Right ventricle myocardium superior (tissue), 1 donor: ENCODE measurements around the gene SPINT1. TPM values are rescaled to one million over a fixed set of nuclear protein-coding genes. Genes with fewer than 3 reads are reported as not detected.

Experiments used
- ATAC-seq: fragments of 200-7000 bp; cut with Tn5 transposase; one replicate; pipeline ENCODE4 v1.9.1; 2020; ENCODE audit warnings: mild to moderate bottlenecking; ENCODE audit not compliant: poor library complexity
- DNase-seq: peaks from one replicate; pipeline ENCODE4 v3.0.0-alpha.2; 2020
- intact Hi-C: fragments of 100-400 bp; cut with DNase I; formaldehyde crosslinking; loops from one replicate; pipeline ENCODE4 v1.11.2; 2022
- total RNA-seq: library from RNA; stranded (reverse); fragmentation: NEBNext Ultra II Directional; extraction: Animal tissue kit (Norgen Biotek cat#: 25700); gene quantifications from one replicate; pipeline ENCODE4 v1.2.1, GENCODE V29; 2021
- donor health status: DM: no; HTN: yes; CAD: no; lungs with severe emphysema.

Gene SPINT1
- total RNA-seq, 1 donor from 2014 or later: 0.59 TPM

DNA sequence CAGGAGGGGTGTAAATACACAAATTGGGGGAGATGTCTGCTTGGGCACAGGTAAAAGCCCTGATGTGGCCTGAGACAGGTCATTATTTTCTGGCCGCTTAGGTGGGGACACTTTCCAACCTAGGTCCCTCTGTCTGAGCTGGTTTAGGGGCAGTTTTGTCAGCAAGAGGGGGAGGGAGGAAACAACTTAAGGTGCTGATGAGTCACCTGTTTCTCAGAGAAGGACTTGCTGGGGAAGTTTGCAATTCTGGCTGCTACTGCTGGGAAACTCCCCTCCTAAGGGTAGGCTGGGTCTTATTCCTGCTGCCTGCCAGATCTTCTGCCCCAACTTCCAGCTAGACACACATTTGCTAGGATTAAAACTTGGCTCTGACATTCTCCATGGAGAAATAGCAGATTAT, 34.9 kb downstream of the SPINT1 start:
- DNase-seq (no peak), ATAC-seq (no peak)
- intact Hi-C loops: no loop called here

DNA sequence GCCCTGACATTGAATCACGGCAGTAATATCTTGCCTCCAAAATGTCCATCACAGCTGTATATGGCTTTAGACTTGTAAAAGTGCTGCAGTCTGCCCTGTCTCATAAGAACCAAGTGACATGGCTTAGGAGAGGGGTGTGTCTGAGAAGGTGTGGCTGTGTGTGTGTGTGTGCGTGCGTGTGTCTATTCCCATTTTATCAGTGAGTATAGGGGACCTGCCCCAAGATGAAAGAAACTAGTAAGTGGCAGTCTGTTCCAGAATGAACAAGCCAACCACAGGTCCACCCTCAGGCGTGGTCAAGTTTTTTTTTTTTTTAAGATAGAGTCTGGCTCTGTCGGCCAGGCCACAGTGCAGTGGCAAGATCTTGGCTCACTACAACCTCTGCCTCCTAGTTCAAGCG, 35.8 kb downstream of the SPINT1 start:
- intact Hi-C loops: no loop called here
- DNase-seq (no peak), ATAC-seq (no peak)

DNA sequence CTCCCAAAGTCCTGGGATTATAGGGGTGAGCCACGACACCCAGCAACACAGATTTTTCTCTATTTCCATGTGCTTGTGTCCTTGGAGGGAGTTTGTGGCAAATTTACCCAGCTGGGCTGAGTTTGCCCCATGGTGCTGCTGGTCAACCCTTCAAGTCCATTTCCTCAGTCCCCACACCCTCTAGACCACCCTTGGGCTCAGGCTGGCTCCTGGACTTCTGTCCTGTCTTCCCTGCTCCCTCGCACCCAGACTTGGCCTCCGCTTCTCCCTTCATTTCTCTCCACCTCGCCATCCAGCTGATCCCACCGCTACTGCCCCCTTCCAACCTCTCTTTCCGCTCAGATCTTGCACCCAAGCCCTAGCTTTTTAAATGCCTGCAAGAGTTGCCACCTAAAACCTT, 37.5 kb downstream of the SPINT1 start:
- intact Hi-C loops: no loop called here
- no peak for ATAC-seq
- DNase-seq: peak; percentile 6

DNA sequence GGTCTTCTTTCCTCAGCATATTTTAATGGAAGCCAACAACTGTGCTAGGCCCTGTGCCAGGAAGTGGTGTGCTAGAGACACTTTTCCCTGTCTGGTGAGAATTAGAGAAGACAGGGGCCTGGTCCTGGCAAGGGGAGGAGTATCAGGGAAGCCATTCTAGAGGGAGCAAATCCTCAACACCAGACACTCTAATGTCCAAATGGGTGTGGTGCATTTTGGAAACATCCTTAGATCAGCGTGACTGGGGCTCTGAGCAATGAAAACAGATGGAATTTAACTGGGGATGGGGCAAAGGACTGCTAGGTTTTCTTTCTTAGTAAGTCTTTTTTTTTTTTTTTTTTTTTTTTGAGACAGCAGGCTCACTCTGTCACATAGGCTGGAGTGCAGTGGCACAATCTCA, 42.7 kb downstream of the SPINT1 start:
- intact Hi-C loops: no loop called here
- no peak for ATAC-seq
- no peak for DNase-seq

DNA sequence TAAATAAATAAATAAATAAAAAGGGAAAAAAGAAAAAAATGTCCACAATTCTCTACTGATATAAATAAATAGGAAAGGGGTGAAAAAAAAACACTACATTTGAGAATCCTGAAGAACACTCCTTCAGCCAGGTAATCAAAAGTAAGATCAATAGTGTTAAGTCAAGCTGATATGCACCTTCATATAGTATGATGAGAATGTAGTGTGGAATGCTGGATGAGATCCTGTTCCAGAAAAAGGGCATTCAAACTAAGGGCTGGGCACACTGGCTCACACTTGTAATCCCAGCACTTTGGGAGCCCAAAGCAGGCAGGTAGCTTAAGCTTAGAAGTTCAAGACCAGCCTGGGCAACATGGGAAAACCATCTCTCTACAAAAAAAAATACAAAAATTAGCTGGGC, 45.3 kb downstream of the SPINT1 start:
- DNase-seq: no peak
- ATAC-seq: no peak
- intact Hi-C loops: no loop called here

DNA sequence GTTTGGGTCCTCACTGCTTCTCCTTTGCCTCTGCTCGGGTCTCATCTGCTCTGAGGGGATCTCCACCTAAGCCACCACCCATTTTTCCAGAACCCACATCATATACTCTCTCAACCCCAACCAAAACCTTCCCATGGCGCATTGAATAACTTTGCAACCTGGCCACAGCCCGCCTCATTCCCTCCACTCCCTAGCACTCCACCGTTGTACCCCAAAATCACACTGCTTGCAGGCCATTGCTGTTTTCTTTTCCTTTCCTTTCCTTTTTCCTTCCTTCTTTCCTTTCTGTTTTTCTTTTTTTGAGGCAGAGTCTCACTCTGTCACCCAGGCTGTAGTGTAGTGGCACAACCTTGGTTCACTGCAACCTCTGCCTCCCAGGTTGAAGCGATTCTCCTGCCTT, 47.3 kb downstream of the SPINT1 start:
- no peak for ATAC-seq
- intact Hi-C loops: loop anchor here (5.0 to 10.0 kb wide), 2 partner anchors 34 to 224 kb away; partner anchors contain the start of gene INO80

DNA sequence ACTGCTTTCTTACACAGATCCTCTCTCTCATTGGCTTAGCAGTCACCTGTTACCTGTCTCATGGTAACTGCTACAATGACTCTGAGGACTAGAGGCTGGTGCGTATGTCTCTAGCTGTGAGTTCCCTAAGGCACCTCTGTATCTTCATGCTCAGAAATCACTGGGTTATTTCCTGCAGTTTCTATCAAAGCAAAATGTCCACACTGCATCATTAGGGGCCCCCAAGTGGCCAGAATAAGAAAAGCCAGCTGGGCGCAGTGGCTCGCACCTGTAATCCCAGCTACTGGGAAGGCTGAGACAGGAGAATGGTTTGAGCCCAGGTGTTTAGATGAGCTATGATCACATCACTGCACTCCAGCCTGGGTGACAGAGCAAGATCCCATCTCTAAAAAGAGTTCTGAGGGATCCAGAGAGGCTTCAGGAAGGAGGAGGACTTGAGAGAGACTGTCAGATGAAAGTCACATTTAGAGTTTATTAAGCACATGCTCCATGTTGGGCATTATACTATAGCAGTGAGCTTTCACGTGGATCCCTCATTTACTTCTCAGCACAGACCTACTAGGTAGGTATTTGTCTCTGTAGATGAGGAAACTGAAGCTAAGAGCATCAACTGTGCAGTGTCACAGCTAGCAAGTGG, 48.1 kb downstream of the SPINT1 start:
- peak; percentile 50 for DNase-seq
- no peak for ATAC-seq
- intact Hi-C loops: loop anchor here (5.0 to 10.0 kb wide), 2 partner anchors 35 to 223 kb away; partner anchors contain the start of gene INO80

More for the DNA sequence above, 47.3 kb downstream of the SPINT1 start:
- no peak for DNase-seq

DNA sequence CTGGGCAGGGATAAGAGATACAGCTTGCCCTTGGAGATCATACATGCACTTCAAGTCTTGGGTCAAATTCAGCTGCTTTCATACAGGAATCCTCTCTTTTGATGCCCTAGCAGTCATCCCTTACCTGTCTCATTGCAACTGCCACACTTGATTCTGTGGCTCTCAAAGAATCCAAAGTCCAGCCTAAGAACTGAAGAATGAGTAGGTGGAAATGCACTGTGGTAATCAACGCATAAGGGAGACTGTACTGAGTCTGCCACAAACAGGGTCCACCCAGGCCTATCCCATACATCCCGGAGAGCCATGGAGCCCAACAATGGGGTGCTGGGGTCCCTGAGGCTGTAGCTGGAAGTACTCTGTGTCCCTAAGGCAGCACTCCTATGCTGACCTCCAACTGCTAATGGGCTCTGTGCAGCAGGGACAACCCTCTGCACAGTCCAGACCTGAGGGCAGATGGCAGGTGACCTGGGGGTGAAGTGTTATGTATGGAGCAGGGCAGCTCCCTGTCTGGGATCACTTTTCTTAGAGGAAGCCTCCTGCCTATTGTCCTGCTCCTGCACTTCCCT, 48.7 kb downstream of the SPINT1 start:
- no peak for ATAC-seq
- intact Hi-C loops: loop anchor here (5.0 to 10.0 kb wide), 2 partner anchors 35 to 222 kb away; partner anchors contain the start of gene INO80
- no peak for DNase-seq

DNA sequence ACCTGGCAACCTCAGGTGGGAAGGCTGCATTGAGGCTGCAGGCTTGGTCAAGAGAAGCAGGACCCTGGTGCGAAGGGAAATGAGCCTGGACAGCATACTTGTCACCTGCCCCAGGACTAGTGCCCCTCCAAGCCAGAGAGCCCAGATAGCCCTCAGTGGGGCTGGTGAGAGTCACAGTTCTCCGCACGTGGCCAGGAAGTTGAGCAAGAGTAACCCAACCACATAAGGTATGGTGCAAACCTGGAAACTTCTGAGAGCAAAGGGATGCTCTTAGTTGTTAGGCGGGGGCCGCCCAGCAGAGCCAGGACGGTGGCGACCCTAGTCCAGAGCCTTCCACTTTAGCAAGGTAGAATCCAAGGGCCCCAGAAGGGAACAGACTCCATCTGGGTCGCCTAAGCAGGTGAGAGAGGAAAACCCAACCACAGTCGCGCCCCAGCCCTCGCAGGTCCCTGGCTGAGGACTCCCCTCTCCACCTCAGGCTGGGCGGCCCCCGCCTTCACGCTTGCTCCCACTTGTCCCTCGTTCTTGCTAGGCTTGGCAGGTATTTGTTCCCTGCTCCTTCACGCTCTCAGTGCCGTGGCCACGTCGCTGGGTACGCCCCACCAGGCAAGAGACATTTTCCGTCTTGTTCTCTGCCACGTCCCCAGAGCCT, 49.3 kb downstream of the SPINT1 start:
- ATAC-seq (no peak), DNase-seq (peak; percentile 47)
- intact Hi-C loops: loop anchor here (5.0 to 10.0 kb wide), 2 partner anchors 36 to 222 kb away; partner anchors contain the start of gene INO80

DNA sequence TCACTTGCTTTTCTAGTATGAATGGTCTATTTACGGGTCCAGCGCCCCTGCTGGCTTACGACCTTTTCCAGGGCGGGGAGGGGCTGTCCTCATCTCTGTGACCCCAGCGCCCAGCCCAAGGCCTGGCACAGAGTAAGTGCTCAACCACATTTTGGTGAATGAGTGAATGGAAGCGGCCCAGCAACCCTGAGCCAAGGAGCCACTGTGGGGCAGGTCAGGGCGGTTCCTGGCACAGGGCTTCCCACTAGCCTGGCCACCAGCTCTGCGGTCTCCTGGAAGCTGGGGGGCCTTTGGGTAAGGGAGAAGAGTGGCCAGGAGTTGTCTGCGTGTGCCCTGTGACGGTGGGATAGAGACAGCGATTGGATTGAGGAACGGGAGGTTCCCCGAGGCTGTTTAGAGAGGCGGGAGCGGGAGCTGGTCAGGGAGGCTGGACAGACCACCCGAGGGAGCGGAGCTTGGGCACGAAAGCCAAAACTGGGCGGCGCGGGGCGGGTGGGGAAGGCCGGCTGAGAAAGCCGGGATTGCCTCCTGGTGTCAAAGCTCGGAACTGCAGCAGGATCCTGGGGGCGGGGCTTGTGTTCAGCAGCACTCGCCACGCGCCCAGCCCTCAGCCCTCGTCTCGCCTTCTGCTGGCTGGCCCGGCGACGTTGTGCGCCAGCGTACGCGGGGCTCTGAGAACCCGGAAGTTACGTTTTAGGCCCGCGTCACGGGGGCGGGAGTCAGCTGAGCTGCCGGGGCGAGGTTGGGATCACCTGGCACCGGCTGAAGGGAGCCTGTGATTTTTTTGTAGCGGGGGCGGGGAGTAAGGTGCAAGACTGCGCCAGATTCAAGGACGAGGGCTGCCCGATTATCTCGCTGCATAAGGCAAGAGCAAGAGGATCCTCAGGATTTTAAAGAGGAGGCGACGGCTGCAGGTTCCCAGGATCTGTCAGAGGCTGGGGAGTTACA, 50.2 kb downstream of the SPINT1 start, which contains the start of gene VPS18:
Gene VPS18 (plus strand): TSS at position 718 of the 948 bp plus-strand sequence. CDS start 319 bp downstream, outside the sequence.
- DNase-seq (peak; percentile 99), ATAC-seq (peak; percentile 98)
- intact Hi-C loops: loop anchor here (5.0 to 10.0 kb wide), 2 partner anchors 37 to 221 kb away; partner anchors contain the start of gene INO80

DNA sequence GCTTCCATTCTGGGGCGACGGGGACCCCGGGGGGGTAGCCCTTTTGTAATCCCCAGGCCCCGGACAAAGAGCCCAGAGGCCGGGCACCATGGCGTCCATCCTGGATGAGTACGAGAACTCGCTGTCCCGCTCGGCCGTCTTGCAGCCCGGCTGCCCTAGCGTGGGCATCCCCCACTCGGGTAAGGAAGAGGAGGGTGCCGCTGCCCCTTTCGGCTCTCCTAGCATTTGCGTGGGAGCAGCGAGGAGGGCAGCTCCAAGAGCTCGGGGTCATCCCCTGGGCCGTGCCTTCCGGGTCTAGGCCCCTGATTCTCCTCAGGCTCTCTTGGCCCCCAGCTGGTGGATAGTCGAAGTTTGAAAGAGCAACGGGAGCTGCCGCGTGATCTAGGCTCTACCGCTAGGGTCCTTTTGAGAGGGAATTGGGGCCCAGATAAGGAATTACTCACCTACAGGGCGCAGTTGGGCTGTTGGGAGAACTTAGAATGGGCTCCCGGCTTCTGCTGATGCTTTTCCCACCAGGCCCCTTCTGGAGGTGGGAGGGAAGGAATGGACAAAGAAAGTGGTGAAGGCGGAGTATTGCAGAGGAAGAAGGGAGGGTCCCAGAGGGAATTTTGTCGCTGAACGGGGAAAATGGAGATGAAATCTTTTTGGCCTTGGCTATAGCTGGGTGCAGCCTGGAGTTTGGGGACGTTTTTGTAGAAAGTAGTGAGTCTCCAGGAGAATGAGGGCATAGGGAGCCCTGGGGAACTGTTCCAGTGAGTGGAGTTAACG, 51.0 kb downstream of the SPINT1 start:
- peak; percentile 61 for DNase-seq
- intact Hi-C loops: loop anchor here (5.0 to 10.0 kb wide), 2 partner anchors 38 to 220 kb away; partner anchors contain the start of gene INO80
- peak; percentile 58 for ATAC-seq

DNA sequence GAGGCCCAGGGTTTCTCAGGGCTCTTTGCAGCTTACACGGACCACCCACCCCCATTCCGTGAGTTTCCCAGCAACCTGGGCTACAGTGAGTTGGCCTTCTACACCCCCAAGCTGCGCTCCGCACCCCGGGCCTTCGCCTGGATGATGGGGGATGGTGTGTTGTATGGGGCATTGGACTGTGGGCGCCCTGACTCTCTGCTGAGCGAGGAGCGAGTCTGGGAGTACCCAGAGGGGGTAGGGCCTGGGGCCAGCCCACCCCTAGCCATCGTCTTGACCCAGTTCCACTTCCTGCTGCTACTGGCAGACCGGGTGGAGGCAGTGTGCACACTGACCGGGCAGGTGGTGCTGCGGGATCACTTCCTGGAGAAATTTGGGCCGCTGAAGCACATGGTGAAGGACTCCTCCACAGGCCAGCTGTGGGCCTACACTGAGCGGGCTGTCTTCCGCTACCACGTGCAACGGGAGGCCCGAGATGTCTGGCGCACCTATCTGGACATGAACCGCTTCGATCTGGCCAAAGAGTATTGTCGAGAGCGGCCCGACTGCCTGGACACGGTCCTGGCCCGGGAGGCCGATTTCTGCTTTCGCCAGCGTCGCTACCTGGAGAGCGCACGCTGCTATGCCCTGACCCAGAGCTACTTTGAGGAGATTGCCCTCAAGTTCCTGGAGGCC, 55.8 kb downstream of the SPINT1 start:
- no peak for ATAC-seq
- intact Hi-C loops: loop anchor here (5.0 to 10.0 kb wide), 2 partner anchors 215 to 288 kb away; partner anchors contain the start of gene INO80
- DNase-seq: no peak

DNA sequence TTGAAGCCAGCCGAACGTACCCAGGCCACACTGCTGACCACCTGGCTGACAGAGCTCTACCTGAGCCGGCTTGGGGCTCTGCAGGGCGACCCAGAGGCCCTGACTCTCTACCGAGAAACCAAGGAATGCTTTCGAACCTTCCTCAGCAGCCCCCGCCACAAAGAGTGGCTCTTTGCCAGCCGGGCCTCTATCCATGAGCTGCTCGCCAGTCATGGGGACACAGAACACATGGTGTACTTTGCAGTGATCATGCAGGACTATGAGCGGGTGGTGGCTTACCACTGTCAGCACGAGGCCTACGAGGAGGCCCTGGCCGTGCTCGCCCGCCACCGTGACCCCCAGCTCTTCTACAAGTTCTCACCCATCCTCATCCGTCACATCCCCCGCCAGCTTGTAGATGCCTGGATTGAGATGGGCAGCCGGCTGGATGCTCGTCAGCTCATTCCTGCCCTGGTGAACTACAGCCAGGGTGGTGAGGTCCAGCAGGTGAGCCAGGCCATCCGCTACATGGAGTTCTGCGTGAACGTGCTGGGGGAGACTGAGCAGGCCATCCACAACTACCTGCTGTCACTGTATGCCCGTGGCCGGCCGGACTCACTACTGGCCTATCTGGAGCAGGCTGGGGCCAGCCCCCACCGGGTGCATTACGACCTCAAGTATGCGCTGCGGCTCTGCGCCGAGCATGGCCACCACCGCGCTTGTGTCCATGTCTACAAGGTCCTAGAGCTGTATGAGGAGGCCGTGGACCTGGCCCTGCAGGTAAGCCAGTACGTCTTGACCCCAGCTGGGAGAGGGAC, 56.6 kb downstream of the SPINT1 start:
- DNase-seq (no peak), ATAC-seq (no peak)
- intact Hi-C loops: loop anchor here (5.0 kb wide), 1 partner anchor 287 kb away; no protein-coding TSS in a partner anchor

DNA sequence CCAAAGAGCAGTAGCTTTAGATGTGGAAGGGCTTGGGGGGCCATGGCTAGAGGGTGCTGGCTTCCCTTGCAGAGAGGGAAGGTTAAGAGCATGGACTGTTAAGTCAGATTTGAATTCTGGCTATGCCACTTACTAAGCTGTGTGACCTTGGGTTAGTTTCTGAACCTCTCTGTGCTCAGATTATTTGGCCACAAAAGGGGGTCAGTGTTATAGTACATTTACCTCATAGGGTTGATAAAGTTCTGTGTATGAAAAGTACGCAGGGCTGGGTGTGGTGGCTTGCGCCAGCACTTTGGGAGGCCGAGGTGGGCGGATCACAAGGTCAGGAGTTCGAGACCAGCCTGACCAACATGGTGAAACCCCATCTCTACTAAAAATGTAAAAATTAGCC, 57.2 kb downstream of the SPINT1 start:
- intact Hi-C loops: loop anchor here (5.0 kb wide), 1 partner anchor 286 kb away; no protein-coding TSS in a partner anchor

DNA sequence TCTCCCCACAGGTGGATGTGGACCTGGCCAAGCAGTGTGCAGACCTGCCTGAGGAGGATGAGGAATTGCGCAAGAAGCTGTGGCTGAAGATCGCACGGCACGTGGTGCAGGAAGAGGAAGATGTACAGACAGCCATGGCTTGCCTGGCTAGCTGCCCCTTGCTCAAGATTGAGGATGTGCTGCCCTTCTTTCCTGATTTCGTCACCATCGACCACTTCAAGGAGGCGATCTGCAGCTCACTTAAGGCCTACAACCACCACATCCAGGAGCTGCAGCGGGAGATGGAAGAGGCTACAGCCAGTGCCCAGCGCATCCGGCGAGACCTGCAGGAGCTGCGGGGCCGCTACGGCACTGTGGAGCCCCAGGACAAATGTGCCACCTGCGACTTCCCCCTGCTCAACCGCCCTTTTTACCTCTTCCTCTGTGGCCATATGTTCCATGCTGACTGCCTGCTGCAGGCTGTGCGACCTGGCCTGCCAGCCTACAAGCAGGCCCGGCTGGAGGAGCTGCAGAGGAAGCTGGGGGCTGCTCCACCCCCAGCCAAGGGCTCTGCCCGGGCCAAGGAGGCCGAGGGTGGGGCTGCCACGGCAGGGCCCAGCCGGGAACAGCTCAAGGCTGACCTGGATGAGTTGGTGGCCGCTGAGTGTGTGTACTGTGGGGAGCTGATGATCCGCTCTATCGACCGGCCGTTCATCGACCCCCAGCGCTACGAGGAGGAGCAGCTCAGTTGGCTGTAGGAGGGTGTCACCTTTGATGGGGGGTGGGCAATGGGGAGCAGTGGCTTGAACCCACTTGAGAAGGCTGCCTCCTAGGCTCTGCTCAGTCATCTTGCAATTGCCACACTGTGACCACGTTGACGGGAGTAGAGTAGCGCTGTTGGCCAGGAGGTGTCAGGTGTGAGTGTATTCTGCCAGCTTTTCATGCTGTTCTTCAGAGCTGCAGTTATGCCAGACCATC, 59.0 kb downstream of the SPINT1 start:
- DNase-seq: peak; percentile 80
- intact Hi-C loops: loop anchor here (5.0 kb wide), 1 partner anchor 284 kb away; no protein-coding TSS in a partner anchor
- ATAC-seq: no peak

More for the DNA sequence above, 57.2 kb downstream of the SPINT1 start:
- no peak for ATAC-seq
- DNase-seq: no peak
